Kidney epithelial cell (primary cell): ENCODE results near the gene SPNS1. TPM values are rescaled to one million over a fixed set of nuclear protein-coding genes. Genes with fewer than 3 reads are reported as not detected.

Experiments
- DNase-seq: peaks from one replicate; pipeline ENCODE4 v3.0.0-alpha.2; 2010; ENCODE audit warnings: low read depth
- H3K27me3 ChIP-seq: 2 replicates; pipeline ENCODE4 v1.6.0; 2011; ENCODE audit warnings: low read length; ENCODE audit not compliant: control insufficient read depth, insufficient read depth
- H3K36me3 ChIP-seq: 2 replicates; pipeline ENCODE4 v1.5.1; 2011; ENCODE audit warnings: low read length; ENCODE audit not compliant: control insufficient read depth, insufficient read depth
- H3K4me3 ChIP-seq: 2 replicates; pipeline ENCODE4 v1.5.1; 2011; ENCODE audit warnings: low read depth, mild to moderate bottlenecking, control low read depth, low read length
- total RNA-seq: library from RNA; depleted of rRNA; stranded (reverse); fragments of >200 nt; gene quantifications from 2 replicates; pipeline ENCODE4 v1.2.3, GENCODE V29; 2015
- TF ChIP-seq, protein P1 (sequence below): IDR thresholded peaks from 2 replicates; pipeline ENCODE4 v1.5.1; 2011; ENCODE audit warnings: mild to moderate bottlenecking, moderate library complexity, low read length, control low read depth, inconsistent platforms; ENCODE audit not compliant: insufficient read depth, poor library complexity, severe bottlenecking

SPNS1 gene
- total RNA-seq, 1 donor from 2014 or later = 77.2 TPM

GRCh38 chr16:29025735-29026134 is 51.2 kb downstream of the SPNS1 start:
- no peak for DNase-seq
- Histone ChIP-seq H3K27me3 (no peaks in the 10 kb centered on the region), H3K4me3 (no peak overlapping the region), H3K36me3 (no peaks in the 10 kb centered on the region)
- TF ChIP-seq, protein P1, sequence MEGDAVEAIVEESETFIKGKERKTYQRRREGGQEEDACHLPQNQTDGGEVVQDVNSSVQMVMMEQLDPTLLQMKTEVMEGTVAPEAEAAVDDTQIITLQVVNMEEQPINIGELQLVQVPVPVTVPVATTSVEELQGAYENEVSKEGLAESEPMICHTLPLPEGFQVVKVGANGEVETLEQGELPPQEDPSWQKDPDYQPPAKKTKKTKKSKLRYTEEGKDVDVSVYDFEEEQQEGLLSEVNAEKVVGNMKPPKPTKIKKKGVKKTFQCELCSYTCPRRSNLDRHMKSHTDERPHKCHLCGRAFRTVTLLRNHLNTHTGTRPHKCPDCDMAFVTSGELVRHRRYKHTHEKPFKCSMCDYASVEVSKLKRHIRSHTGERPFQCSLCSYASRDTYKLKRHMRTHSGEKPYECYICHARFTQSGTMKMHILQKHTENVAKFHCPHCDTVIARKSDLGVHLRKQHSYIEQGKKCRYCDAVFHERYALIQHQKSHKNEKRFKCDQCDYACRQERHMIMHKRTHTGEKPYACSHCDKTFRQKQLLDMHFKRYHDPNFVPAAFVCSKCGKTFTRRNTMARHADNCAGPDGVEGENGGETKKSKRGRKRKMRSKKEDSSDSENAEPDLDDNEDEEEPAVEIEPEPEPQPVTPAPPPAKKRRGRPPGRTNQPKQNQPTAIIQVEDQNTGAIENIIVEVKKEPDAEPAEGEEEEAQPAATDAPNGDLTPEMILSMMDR = no peak

DNA sequence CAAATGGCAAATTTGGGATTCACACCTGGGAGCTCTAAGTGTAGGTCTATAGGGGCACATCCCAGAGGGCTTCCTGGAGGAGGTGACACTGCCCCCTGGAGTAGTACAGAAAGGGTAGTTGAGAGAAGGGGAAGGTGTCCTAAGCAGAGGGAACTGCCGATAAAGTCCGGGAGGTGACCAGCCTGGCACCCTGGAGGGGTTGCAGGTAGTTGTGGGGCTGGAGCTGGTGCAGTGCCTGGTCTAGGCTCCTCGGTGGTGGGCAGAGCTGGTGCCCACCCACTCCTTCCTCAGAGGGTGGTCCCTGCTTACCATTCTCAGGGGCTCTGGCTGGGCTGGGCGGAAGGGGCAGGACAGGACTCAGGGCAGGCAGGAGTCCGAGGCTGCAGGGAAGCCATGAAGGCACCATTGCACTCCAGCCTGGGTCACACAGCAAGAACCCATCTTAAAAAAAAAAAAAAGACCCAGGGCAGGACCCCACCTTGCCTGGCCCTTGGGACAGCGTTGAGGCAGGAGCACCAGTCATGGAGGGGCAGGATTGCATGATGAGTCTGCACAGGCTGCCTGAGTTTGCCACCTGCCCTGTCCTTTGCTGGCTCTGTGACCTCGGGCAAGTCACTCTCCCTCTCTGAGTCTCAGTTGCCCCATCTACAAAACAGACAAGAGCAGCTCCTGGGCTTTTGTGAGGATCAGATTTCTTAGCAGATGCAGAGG is 54.0 kb downstream of the SPNS1 start:
- H3K4me3 ChIP-seq = no peak overlapping the region
- no peaks in the 10 kb centered on the region for H3K36me3 ChIP-seq
- DNase-seq = no peak
- no peaks in the 10 kb centered on the region for H3K27me3 ChIP-seq
- TF ChIP-seq, protein P1 = no peak

- Histone ChIP-seq H3K27me3 (no peaks in the 10 kb centered on the region), H3K36me3 (no peaks in the 10 kb centered on the region), H3K4me3 (no peak overlapping the region)
- DNase-seq = peak; percentile 96
- TF ChIP-seq, protein P1 = no peak
These were observed 54.8 kb downstream of the SPNS1 start for GRCh38 chr16:29029168-29029994.

DNA sequence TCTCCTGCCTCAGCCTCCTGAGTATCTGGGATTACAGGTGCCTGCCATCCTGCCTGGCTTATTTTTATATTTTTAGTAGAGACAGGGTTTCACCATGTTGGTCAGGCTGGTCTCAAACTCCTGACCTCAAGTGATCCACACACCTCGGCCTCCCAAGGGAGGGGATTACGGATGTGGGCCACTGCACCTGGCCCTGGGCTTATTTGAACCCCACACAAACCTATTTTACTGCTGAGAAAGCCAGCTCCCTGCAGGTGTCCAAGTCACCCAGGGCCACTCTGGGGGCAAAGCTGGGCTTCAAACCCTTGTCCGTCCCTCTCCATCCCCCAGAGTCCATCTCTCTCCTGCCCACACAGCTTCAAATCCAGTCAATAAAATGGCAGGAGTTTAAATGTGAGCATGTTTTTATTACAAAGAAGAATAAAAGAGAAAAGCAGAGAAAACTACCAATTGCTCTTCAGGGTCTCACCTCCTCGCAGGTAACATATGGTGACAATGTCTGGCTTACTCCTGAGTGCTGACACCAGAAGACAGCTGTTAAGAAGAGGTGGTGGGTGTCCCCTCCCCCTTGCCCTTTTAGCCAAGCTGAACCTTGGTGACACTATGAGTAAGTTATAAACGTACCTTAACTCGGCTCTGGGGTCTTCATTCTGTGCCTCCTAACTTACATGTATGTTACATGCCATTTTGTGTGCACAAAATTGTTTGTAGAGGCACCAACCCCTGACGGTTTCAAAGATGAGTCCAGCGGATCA is 55.7 kb downstream of the SPNS1 start:
- no peaks in the 10 kb centered on the region for H3K27me3 ChIP-seq
- H3K4me3 ChIP-seq = no peak overlapping the region
- H3K36me3 ChIP-seq = no peaks in the 10 kb centered on the region
- TF ChIP-seq, protein P1 = no peak
- DNase-seq = no peak

Other genes with a start within 250 kb of the SPNS1 start
- 0.68 and 2.7 TPM in 2 replicates for gene NPIPB9, start 223.0 kb upstream of the SPNS1 start, total RNA-seq
- gene ATXN2L, start 151.8 kb upstream of the SPNS1 start, total RNA-seq = 150 and 197 TPM in 2 replicates
- gene TUFM, start 128.4 kb upstream of the SPNS1 start, total RNA-seq = 169 and 185 TPM in 2 replicates
- 26.8 and 29.1 TPM in 2 replicates for gene SH2B1, start 110.9 kb upstream of the SPNS1 start, total RNA-seq
- gene ATP2A1, start 96.3 kb upstream of the SPNS1 start, total RNA-seq = 0.17 and 0.48 TPM in 2 replicates
- gene RABEP2, start 49.5 kb upstream of the SPNS1 start, total RNA-seq = 38.3 and 44.6 TPM in 2 replicates
- gene CD19, start 42.8 kb upstream of the SPNS1 start, total RNA-seq = 0.14 TPM in 1 of 2 replicates, not detected in the other
- 18.4 and 20.8 TPM in 2 replicates for gene NFATC2IP, start 23.8 kb upstream of the SPNS1 start, total RNA-seq
- 2.9 and 8.6 TPM in 2 replicates for gene LAT, start 10.3 kb downstream of the SPNS1 start, total RNA-seq